H9 (cell line): Measurements from ENCODE around the gene FBXL15. TPM values are rescaled to one million over a fixed set of nuclear protein-coding genes. Genes with fewer than 3 reads are reported as not detected.

ENCODE experiments used
- DNase-seq: peaks from one replicate; pipeline ENCODE4 v3.0.0-alpha.2; 2017
- H2AFZ ChIP-seq: one replicate; pipeline ENCODE4 v1.6.1; 2013; ENCODE audit warnings: mild to moderate bottlenecking, low read length, control low read depth, moderate library complexity
- H2AK5ac ChIP-seq: 2 replicates; pipeline ENCODE4 v1.6.1; 2013; ENCODE audit warnings: low read length, control low read depth, mixed read lengths; ENCODE audit not compliant: insufficient read length
- H2BK120ac ChIP-seq: one replicate; pipeline ENCODE4 v1.6.1; 2013; ENCODE audit warnings: low read depth, mild to moderate bottlenecking, low read length, control low read depth, inconsistent platforms; ENCODE audit not compliant: poor library complexity, severe bottlenecking
- H2BK12ac ChIP-seq: 2 replicates; pipeline ENCODE4 v1.6.1; 2013; ENCODE audit warnings: low read length, control low read depth, mixed read lengths, low read depth; ENCODE audit not compliant: insufficient read length
- H2BK15ac ChIP-seq: 2 replicates; pipeline ENCODE4 v1.6.1; 2013; ENCODE audit warnings: low read depth, low read length, control low read depth
- H2BK20ac ChIP-seq: one replicate; pipeline ENCODE4 v1.6.1; 2013; ENCODE audit warnings: low read depth, mild to moderate bottlenecking, low read length, control low read depth, inconsistent platforms; ENCODE audit not compliant: poor library complexity, severe bottlenecking
- H2BK5ac ChIP-seq: 2 replicates; pipeline ENCODE4 v1.6.1; 2013; ENCODE audit warnings: low read length, control low read depth, mixed read lengths; ENCODE audit not compliant: insufficient read length
- H3K14ac ChIP-seq: 2 replicates; pipeline ENCODE4 v1.6.1; 2013; ENCODE audit warnings: low read length, control low read depth; ENCODE audit not compliant: insufficient read depth
- H3K18ac ChIP-seq: 2 replicates; pipeline ENCODE4 v1.6.1; 2013; ENCODE audit warnings: low read depth, mild to moderate bottlenecking, mixed read lengths, low read length, control low read depth; ENCODE audit not compliant: insufficient read length
- H3K23ac ChIP-seq: 2 replicates; pipeline ENCODE4 v1.6.1; 2013; ENCODE audit warnings: low read length, control low read depth, mixed read lengths, low read depth; ENCODE audit not compliant: insufficient read length
- H3K23me2 ChIP-seq: 2 replicates; pipeline ENCODE4 v1.6.1; 2013; ENCODE audit warnings: low read depth, mild to moderate bottlenecking, mixed read lengths, low read length, control low read depth; ENCODE audit not compliant: insufficient read length, poor library complexity, severe bottlenecking
- H3K27ac ChIP-seq: 2 replicates; pipeline ENCODE4 v1.5.1; 2013; ENCODE audit warnings: low read length, control low read depth, mixed read lengths, low read depth; ENCODE audit not compliant: insufficient read length
- H3K27me3 ChIP-seq: 2 replicates; pipeline ENCODE4 v1.6.1; 2013; ENCODE audit warnings: low read length, control low read depth, inconsistent platforms; ENCODE audit not compliant: insufficient read depth
- H3K4ac ChIP-seq: 2 replicates; pipeline ENCODE4 v1.6.1; 2013; ENCODE audit warnings: low read depth, mild to moderate bottlenecking, control low read depth, inconsistent platforms, low read length, moderate library complexity
- H3K4me1 ChIP-seq: 2 replicates; pipeline ENCODE4 v1.6.1; 2013; ENCODE audit warnings: low read length, control low read depth, inconsistent platforms; ENCODE audit not compliant: insufficient read depth
- H3K4me2 ChIP-seq: 2 replicates; pipeline ENCODE4 v1.6.1; 2013; ENCODE audit warnings: low read length, control low read depth, mixed read lengths; ENCODE audit not compliant: insufficient read length, insufficient read depth
- H3K56ac ChIP-seq: 2 replicates; pipeline ENCODE4 v1.6.1; 2013; ENCODE audit warnings: low read depth, mild to moderate bottlenecking, mixed read lengths, low read length, control low read depth; ENCODE audit not compliant: insufficient read length
- H3K79me1 ChIP-seq: 2 replicates; pipeline ENCODE4 v1.6.1; 2013; ENCODE audit warnings: low read depth, mild to moderate bottlenecking, moderate library complexity, low read length, control low read depth, inconsistent platforms; ENCODE audit not compliant: insufficient read depth, poor library complexity, severe bottlenecking
- H3K79me2 ChIP-seq: 2 replicates; pipeline ENCODE4 v1.6.1; 2013; ENCODE audit warnings: low read length, control low read depth, inconsistent platforms; ENCODE audit not compliant: insufficient read depth
- H3K9ac ChIP-seq: 2 replicates; pipeline ENCODE4 v1.6.1; 2013; ENCODE audit warnings: low read length, control low read depth, mixed read lengths; ENCODE audit not compliant: insufficient read length; ENCODE audit errors: extremely low read depth
- H3K9me3 ChIP-seq: one replicate; pipeline ENCODE4 v1.6.1; 2013; ENCODE audit warnings: low read depth, low read length, inconsistent platforms; ENCODE audit not compliant: control insufficient read depth
- H3T11ph ChIP-seq: one replicate; pipeline ENCODE4 v1.6.1; 2013; ENCODE audit warnings: mild to moderate bottlenecking, low read length, control low read depth, inconsistent platforms
- H4K20me1 ChIP-seq: one replicate; pipeline ENCODE4 v1.6.1; 2013; ENCODE audit not compliant: control insufficient read depth, insufficient read length, insufficient read depth
- H4K5ac ChIP-seq: 2 replicates; pipeline ENCODE4 v1.6.1; 2013; ENCODE audit warnings: low read depth, mild to moderate bottlenecking, mixed read lengths, low read length, control low read depth; ENCODE audit not compliant: insufficient read length
- H4K8ac ChIP-seq: replicated peaks from 2 replicates; pipeline ENCODE4 v1.6.1; 2013; ENCODE audit warnings: low read length, control low read depth, mixed read lengths, low read depth; ENCODE audit not compliant: insufficient read length
- H4K91ac ChIP-seq: 2 replicates; pipeline ENCODE4 v1.6.1; 2013; ENCODE audit warnings: low read depth, mild to moderate bottlenecking, moderate library complexity, mixed read lengths, low read length, control low read depth; ENCODE audit not compliant: insufficient read length
- H3K27ac Mint-ChIP-seq, 3 experiments: 2 replicates in 2 of 3; 3 replicates in 1 of 3; pipeline ENCODE4 v1.8.0; 2020 to 2021; ENCODE audit warnings: mixed read lengths in 3 of 3, mild to moderate bottlenecking in 1 of 3, moderate library complexity in 1 of 3
- H3K27me3 Mint-ChIP-seq: 2 replicates; pipeline ENCODE4 v1.8.0; 2021; ENCODE audit warnings: low read depth, mild to moderate bottlenecking, moderate library complexity, mixed read lengths
- H3K36me3 Mint-ChIP-seq, 3 experiments: 2 replicates in 2 of 3; 3 replicates in 1 of 3; pipeline ENCODE4 v1.8.0; 2020 to 2021; ENCODE audit warnings: low read depth in 3 of 3, mixed read lengths in 3 of 3; ENCODE audit not compliant: insufficient read depth in 1 of 3
- H3K4me1 Mint-ChIP-seq, 2 experiments: 2 replicates each; pipeline ENCODE4 v1.8.0; 2020; ENCODE audit warnings: mixed read lengths in 2 of 2
- H3K4me3 Mint-ChIP-seq, 2 experiments: 2 replicates in 1 of 2; 3 replicates in 1 of 2; pipeline ENCODE4 v1.8.0; 2020 to 2021; ENCODE audit warnings: mild to moderate bottlenecking in 2 of 2, mixed read lengths in 2 of 2, moderate library complexity in 1 of 2
- H3K9me3 Mint-ChIP-seq, 2 experiments: 2 replicates in 1 of 2; 3 replicates in 1 of 2; pipeline ENCODE4 v1.8.0; 2020; ENCODE audit warnings: mild to moderate bottlenecking in 2 of 2, mixed read lengths in 2 of 2, moderate library complexity in 1 of 2
- WGBS: extraction: QIAGEN DNeasy Blood & Tissue Kit; methylation state at CpG from one replicate; pipeline ENCODE4 v1.1.7; 2013; ENCODE audit warnings: missing lambda C conversion rate, low lambda C conversion rate, mixed read lengths; ENCODE audit not compliant: insufficient read length; ENCODE audit errors: extremely low coverage; 5-methylcytosine and 5-hydroxymethylcytosine counted together
- total RNA-seq: library from RNA; stranded (reverse); gene quantifications from 2 replicates; pipeline ENCODE4 v1.2.1, GENCODE V29; 2021
- TF ChIP-seq, protein P1 (sequence below): fragments of 200-600 bp; sonication (generic); conservative IDR thresholded peaks from 3 replicates; pipeline ENCODE4 v1.8.0; 2021; ENCODE audit warnings: antibody characterized with exemption, mild to moderate bottlenecking

FBXL15 gene
- total RNA-seq, 1 experiment from 2014 or later, result 9.1 TPM

DNA sequence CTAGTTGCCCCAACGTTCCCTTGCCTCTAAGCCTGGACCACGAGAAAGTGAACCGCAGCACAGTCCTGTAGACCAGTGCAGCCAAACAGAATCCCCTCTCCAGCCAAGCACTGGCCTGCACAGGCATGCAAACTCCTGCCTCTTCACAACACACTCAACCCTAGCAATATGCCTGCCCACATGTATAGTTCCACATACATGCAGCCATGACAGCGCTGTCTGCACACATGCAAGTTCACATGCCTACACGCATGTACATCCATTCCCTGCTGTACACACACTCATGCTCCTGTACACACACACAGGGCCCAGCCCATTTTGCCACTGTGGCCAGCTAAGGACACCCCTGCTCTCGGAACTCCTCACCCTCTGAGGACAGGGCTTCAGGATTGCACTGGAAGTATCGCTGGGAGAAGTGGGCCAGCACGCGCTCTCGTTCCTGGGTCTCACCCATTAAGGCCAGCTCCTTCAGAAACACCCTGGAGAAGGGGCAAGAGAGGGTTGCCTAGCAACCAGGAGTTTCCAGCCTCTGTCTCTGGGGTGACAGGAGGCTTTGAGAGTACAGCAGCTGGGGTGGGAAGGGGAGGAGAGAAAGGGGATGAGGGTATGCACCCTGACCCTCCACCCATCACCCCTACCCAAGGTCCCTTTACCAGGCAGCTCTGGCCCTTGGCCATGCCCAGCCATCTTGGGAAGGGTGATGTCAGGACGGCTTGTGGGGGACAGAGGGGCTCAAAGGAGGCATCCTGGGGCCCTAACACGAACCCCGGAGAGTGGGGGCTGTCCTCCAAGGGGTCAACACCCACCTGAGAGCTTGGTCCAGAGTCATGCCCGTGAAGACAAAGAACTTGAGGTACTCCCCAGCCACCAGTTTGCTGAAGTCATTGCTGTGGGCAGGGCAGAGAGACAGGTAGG is 9.0 kb upstream of the FBXL15 start:
- Histone ChIP-seq H4K91ac (no peak overlapping the region), H3K79me2 (no peaks in the 10 kb centered on the region), H3K79me1 (no peaks in the 10 kb centered on the region), H3K23ac (no peak overlapping the region), H2BK20ac (no peak overlapping the region), H3T11ph (no peak overlapping the region), H3K4me1 (peaks cover 3% of the 10 kb centered on the region; the same call in 1 of the 2 replicates), H2BK5ac (no peak overlapping the region), H2AK5ac (no peak overlapping the region), H3K23me2 (peaks cover 3% of the 10 kb centered on the region), H4K20me1 (peaks cover 2% of the 10 kb centered on the region), H3K9me3 (no peaks in the 10 kb centered on the region), H3K27ac (no peak overlapping the region), H4K8ac (no peak overlapping the region), H3K9ac (no peak overlapping the region), H3K18ac (no peak overlapping the region), H3K4me2 (peak overlapping the region; percentile 27), H2AFZ (no peak overlapping the region), H2BK120ac (no peak overlapping the region), H3K4ac (no peak overlapping the region), H3K56ac (no peak overlapping the region), H3K14ac (no peak overlapping the region), H3K27me3 (peaks cover 27% of the 10 kb centered on the region; the same call in 1 of the 2 replicates), H2BK12ac (no peak overlapping the region), H4K5ac (no peak overlapping the region), H2BK15ac (no peak overlapping the region)
- Mint-ChIP-seq H3K27ac (no peak overlapping the region), H3K36me3 (peaks cover 0 to 2% (median 2%) of the 10 kb centered on the region in 3 experiments; a peak in 2 of 7 replicates), H3K9me3 (peaks cover 0 to 4% of the 10 kb centered on the region in 2 experiments; a peak in 1 of 5 replicates), H3K27me3 (peaks cover 79% of the 10 kb centered on the region), H3K4me1 (peaks cover 28 to 53% of the 10 kb centered on the region in 2 experiments), H3K4me3 (peak overlapping the region; percentile 60 to 70)
- no peak for DNase-seq
- WGBS, result no CpG with 5 or more reads among the region's 14 CpGs
- TF ChIP-seq, protein P1, sequence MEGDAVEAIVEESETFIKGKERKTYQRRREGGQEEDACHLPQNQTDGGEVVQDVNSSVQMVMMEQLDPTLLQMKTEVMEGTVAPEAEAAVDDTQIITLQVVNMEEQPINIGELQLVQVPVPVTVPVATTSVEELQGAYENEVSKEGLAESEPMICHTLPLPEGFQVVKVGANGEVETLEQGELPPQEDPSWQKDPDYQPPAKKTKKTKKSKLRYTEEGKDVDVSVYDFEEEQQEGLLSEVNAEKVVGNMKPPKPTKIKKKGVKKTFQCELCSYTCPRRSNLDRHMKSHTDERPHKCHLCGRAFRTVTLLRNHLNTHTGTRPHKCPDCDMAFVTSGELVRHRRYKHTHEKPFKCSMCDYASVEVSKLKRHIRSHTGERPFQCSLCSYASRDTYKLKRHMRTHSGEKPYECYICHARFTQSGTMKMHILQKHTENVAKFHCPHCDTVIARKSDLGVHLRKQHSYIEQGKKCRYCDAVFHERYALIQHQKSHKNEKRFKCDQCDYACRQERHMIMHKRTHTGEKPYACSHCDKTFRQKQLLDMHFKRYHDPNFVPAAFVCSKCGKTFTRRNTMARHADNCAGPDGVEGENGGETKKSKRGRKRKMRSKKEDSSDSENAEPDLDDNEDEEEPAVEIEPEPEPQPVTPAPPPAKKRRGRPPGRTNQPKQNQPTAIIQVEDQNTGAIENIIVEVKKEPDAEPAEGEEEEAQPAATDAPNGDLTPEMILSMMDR, result no peak
